HepG2 (cell line): Measurements from ENCODE around the gene KIFC1. TPM values are rescaled to one million over a fixed set of nuclear protein-coding genes. Genes with fewer than 3 reads are reported as not detected.

Source experiments
- AHR ChIP-seq: IDR thresholded peaks from 2 replicates; pipeline ENCODE4 v1.6.1; 2018; ENCODE audit warnings: missing genetic modification reagents, missing compliant biosample characterization
- CREM ChIP-seq, 2 experiments: sonication (generic) in 1 of 2; formaldehyde crosslinking in 1 of 2; IDR thresholded peaks; 2 replicates each; pipeline versions ENCODE4 v1.4.0 to v1.6.1; 2016 to 2020; ENCODE audit warnings: antibody characterized with exemption in 1 of 2, mild to moderate bottlenecking in 1 of 2, missing genetic modification reagents in 1 of 2
- FOXO1 ChIP-seq: sonication (generic); formaldehyde crosslinking; IDR thresholded peaks from 2 replicates; pipeline ENCODE4 v1.4.0; 2020; ENCODE audit warnings: missing genetic modification reagents
- ISX ChIP-seq: sonication (generic); formaldehyde crosslinking; conservative IDR thresholded peaks from 2 replicates; pipeline ENCODE4 v1.5.0; 2020; ENCODE audit warnings: missing genetic modification reagents
- KDM2A ChIP-seq: sonication (generic); formaldehyde crosslinking; IDR thresholded peaks from 2 replicates; pipeline ENCODE4 v1.4.0; 2020; ENCODE audit warnings: low read depth, missing genetic modification reagents, borderline replicate concordance
- MYC ChIP-seq: sonication (generic); formaldehyde crosslinking; IDR thresholded peaks from 2 replicates; pipeline ENCODE4 v1.9.0; 2021; ENCODE audit warnings: missing genetic modification reagents, borderline replicate concordance
- NBN ChIP-seq: fragments of 450-650 bp; conservative IDR thresholded peaks from 2 replicates; pipeline ENCODE4 v1.6.1; 2017
- PHF21A ChIP-seq: sonication (generic); formaldehyde crosslinking; IDR thresholded peaks from 2 replicates; pipeline ENCODE4 v1.5.0; 2020; ENCODE audit warnings: mild to moderate bottlenecking, missing genetic modification reagents
- YEATS4 ChIP-seq: sonication (generic); formaldehyde crosslinking; IDR thresholded peaks from 2 replicates; pipeline ENCODE4 v1.4.0; 2020; ENCODE audit warnings: missing genetic modification reagents, borderline replicate concordance
- ZKSCAN5 ChIP-seq: sonication (generic); formaldehyde crosslinking; IDR thresholded peaks from 2 replicates; pipeline ENCODE4 v1.5.1; 2020; ENCODE audit warnings: mild to moderate bottlenecking, missing genetic modification reagents
- ZKSCAN8 ChIP-seq: IDR thresholded peaks from 2 replicates; pipeline ENCODE4 v1.6.1; 2016; ENCODE audit warnings: borderline replicate concordance, missing genetic modification reagents, missing compliant biosample characterization
- ZMAT3 ChIP-seq: sonication (generic); formaldehyde crosslinking; conservative IDR thresholded peaks from 2 replicates; pipeline ENCODE4 v1.7.0; 2021; ENCODE audit warnings: missing genetic modification reagents
- ZNF850 ChIP-seq: sonication (generic); formaldehyde crosslinking; conservative IDR thresholded peaks from 2 replicates; pipeline ENCODE4 v1.9.0; 2021; ENCODE audit warnings: mild to moderate bottlenecking, missing genetic modification reagents
- polyA plus RNA-seq, 8 experiments: library from polyadenylated mRNA; depleted of rRNA in 3 of 8; stranded (reverse) in 7 of 8; unstranded in 1 of 8; fragments of >200 nt; fragmentation: Illumina TruSeq in 4 of 8; extraction: Trizol in 4 of 8; gene quantifications; 2 replicates each; pipeline versions ENCODE4 v1.2.1 to v1.2.3, GENCODE V29; 2011 to 2016; ENCODE audit warnings: low read depth in 4 of 8, missing spikeins in 1 of 8, mixed read lengths in 1 of 8; ENCODE audit not compliant: insufficient read depth in 1 of 8
- total RNA-seq, 5 experiments: library from RNA; depleted of rRNA; stranded (reverse); fragments of >200 nt; fragmentation: Illumina TruSeq; extraction: Trizol; gene quantifications; 2 replicates each; pipeline ENCODE4 v1.2.3, GENCODE V29; 2016; ENCODE audit warnings: low read depth in 1 of 5
- TF ChIP-seq, protein P1 (sequence below): sonication (generic); formaldehyde crosslinking; IDR thresholded peaks from 2 replicates; pipeline ENCODE4 v1.5.0; 2020; ENCODE audit warnings: missing genetic modification reagents, mild to moderate bottlenecking, borderline replicate concordance
- TF ChIP-seq, protein P2 (sequence below): sonication (generic); formaldehyde crosslinking; IDR thresholded peaks from 2 replicates; pipeline ENCODE4 v1.8.0; 2022; ENCODE audit warnings: low read depth, missing genetic modification reagents
- TF ChIP-seq, protein P3 (sequence below): sonication (generic); formaldehyde crosslinking; IDR thresholded peaks from 2 replicates; pipeline ENCODE4 v1.8.1; 2023; ENCODE audit warnings: missing genetic modification reagents, mild to moderate bottlenecking, borderline replicate concordance
- TF ChIP-seq, protein P4 (sequence below): sonication (generic); formaldehyde crosslinking; IDR thresholded peaks from 2 replicates; pipeline ENCODE4 v1.9.0; 2021; ENCODE audit warnings: missing genetic modification reagents, mild to moderate bottlenecking, borderline replicate concordance
- TF ChIP-seq, protein P5 (sequence below): sonication (generic); formaldehyde crosslinking; conservative IDR thresholded peaks from 2 replicates; pipeline ENCODE4 v1.4.0; 2020; ENCODE audit warnings: missing genetic modification reagents
- TF ChIP-seq, protein P6 (sequence below): sonication (generic); formaldehyde crosslinking; IDR thresholded peaks from 2 replicates; pipeline ENCODE4 v1.4.0; 2020; ENCODE audit warnings: missing genetic modification reagents

The KIFC1 gene
- total and polyA plus RNA-seq, 2 of the 13 experiments (the other 11 are each of a cell fraction or from before 2014, with no cell fraction given): 25.0 to 45.5 TPM

DNA sequence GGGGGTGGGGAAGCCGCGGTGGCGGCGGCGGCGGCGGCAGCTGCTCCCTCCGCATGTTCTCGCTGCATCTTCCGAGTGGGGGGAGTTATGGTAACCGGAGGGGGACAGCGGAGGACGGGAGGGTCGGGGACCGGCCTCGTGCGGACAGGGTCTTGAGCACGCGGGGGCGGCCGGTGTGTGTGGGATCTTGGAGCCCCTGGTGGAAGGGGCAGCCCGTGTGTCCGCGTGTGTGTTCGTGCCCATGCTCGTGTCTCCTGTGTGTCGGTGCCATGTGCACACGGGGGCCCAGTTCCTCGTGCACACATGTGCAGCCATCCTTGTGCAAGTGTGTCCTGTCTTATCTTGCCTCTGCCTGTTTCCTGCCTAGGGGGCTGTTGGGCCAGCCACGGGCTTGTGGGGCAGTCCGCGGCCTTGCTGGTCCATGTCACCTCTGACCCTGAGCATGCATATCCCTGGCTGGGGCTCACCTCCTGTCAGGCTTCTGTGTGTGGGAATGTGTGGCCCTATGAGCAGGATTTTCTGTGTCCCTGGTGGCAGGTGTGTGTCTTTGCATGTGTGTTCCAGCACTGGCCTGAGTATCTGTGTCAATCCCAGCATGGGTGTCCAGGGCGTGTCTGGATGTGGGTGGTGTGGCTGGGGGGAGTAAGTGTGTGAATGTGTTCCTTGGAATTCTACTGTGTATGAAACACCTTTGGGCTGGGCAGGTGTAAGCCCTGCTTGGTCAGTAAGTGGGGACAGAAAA is 36.8 kb downstream of the KIFC1 start (continued):
- no peak for TF ChIP-seq ZMAT3 (CRISPR knock-in tag)
- TF ChIP-seq FOXO1: peak; percentile 22; the same call in 1 of the 2 replicates
- peak; percentile 25; the same call in 1 of the 2 replicates for TF ChIP-seq PHF21A (CRISPR knock-in tag)
- TF ChIP-seq MYC: peak; percentile 83
- TF ChIP-seq AHR (CRISPR knock-in tag): 0 out of 2 replicates have a peak, but pooled peaks have one; percentile 72
- TF ChIP-seq, protein P1, sequence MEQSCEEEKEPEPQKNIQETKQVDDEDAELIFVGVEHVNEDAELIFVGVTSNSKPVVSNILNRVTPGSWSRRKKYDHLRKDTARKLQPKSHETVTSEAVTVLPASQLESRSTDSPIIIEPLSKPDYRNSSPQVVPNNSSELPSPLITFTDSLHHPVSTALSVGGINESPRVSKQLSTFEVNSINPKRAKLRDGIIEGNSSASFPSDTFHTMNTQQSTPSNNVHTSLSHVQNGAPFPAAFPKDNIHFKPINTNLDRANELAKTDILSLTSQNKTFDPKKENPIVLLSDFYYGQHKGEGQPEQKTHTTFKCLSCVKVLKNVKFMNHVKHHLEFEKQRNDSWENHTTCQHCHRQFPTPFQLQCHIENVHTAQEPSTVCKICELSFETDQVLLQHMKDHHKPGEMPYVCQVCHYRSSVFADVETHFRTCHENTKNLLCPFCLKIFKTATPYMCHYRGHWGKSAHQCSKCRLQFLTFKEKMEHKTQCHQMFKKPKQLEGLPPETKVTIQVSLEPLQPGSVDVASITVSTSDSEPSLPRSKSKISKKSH (CRISPR knock-in tag): 0 out of 2 replicates have a peak, but pooled peaks have one; percentile 50
- TF ChIP-seq, protein P2, sequence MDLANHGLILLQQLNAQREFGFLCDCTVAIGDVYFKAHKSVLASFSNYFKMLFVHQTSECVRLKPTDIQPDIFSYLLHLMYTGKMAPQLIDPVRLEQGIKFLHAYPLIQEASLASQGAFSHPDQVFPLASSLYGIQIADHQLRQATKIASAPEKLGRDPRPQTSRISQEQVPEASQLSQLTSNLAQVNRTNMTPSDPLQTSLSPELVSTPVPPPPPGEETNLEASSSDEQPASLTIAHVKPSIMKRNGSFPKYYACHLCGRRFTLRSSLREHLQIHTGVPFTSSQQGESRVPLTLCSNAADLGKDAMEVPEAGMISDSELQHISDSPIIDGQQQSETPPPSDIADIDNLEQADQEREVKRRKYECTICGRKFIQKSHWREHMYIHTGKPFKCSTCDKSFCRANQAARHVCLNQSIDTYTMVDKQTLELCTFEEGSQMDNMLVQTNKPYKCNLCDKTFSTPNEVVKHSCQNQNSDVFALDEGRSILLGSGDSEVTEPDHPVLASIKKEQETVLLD (CRISPR knock-in tag): no peak
- TF ChIP-seq NBN: no peak
- TF ChIP-seq, protein P3, sequence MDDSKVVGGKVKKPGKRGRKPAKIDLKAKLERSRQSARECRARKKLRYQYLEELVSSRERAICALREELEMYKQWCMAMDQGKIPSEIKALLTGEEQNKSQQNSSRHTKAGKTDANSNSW (CRISPR knock-in tag): no peak
- TF ChIP-seq, protein P4, sequence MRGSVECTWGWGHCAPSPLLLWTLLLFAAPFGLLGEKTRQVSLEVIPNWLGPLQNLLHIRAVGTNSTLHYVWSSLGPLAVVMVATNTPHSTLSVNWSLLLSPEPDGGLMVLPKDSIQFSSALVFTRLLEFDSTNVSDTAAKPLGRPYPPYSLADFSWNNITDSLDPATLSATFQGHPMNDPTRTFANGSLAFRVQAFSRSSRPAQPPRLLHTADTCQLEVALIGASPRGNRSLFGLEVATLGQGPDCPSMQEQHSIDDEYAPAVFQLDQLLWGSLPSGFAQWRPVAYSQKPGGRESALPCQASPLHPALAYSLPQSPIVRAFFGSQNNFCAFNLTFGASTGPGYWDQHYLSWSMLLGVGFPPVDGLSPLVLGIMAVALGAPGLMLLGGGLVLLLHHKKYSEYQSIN (CRISPR knock-in tag): no peak
- TF ChIP-seq YEATS4 (CRISPR knock-in tag): peak; percentile 19; the same call in 1 of the 2 replicates
- TF ChIP-seq, protein P5, sequence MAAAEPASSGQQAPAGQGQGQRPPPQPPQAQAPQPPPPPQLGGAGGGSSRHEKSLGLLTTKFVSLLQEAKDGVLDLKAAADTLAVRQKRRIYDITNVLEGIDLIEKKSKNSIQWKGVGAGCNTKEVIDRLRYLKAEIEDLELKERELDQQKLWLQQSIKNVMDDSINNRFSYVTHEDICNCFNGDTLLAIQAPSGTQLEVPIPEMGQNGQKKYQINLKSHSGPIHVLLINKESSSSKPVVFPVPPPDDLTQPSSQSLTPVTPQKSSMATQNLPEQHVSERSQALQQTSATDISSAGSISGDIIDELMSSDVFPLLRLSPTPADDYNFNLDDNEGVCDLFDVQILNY (CRISPR knock-in tag): peak; percentile 43; the same call in 1 of the 2 replicates
- TF ChIP-seq ZKSCAN5: no peak
- 0 out of 2 replicates have a peak, but pooled peaks have one; percentile 25 for TF ChIP-seq KDM2A (CRISPR knock-in tag)
- TF ChIP-seq, protein P6, sequence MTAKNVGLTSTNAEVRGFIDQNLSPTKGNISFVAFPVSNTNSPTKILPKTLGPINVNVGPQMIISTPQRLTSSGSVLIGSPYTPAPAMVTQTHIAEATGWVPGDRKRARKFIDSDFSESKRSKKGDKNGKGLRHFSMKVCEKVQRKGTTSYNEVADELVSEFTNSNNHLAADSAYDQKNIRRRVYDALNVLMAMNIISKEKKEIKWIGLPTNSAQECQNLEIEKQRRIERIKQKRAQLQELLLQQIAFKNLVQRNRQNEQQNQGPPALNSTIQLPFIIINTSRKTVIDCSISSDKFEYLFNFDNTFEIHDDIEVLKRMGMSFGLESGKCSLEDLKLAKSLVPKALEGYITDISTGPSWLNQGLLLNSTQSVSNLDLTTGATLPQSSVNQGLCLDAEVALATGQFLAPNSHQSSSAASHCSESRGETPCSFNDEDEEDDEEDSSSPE: no peak
- TF ChIP-seq CREM (IDR thresholded peaks at IDR 0.05): no peak
- no peak for TF ChIP-seq CREM (CRISPR knock-in tag; IDR thresholded peaks at IDR 0.05)
- TF ChIP-seq ZNF850 (CRISPR knock-in tag): no peak
- TF ChIP-seq ZKSCAN8 (CRISPR knock-in tag): no peak
- no peak for TF ChIP-seq ISX
